ENCODE measurements around the gene TAF3. TPM values are rescaled to one million over a fixed set of nuclear protein-coding genes. Genes with fewer than 3 reads are reported as not detected.

The TAF3 gene
- total RNA-seq, 1 experiment from 2014 or later: 14.5 TPM

DNA sequence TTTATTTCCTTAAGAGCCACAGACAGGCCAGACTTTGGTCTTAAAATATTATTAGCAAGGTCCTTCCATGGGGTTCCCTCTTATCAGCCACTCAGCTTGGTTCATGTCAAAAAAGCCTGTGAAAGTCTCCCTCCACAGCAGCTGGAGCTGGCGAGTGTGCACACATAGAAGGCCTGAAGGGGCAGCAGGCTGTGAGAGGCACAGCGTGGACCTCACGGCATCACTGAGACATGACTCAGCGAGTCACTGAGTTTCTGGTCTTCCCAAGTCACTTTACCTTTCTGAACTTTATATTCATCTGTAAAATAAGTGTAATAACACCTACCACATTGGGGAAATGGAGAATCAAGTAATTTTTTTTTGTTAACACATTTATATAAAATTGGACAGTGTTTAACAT is 8.7 kb downstream of the TAF3 start:
- Mint-ChIP-seq H3K27me3 (ENCODE audit: unreplicated experiment) (no peaks in the 10 kb centered on the region), H3K27ac (ENCODE audit: unreplicated experiment) (no peak overlapping the region)
- no peak for DNase-seq

DNA sequence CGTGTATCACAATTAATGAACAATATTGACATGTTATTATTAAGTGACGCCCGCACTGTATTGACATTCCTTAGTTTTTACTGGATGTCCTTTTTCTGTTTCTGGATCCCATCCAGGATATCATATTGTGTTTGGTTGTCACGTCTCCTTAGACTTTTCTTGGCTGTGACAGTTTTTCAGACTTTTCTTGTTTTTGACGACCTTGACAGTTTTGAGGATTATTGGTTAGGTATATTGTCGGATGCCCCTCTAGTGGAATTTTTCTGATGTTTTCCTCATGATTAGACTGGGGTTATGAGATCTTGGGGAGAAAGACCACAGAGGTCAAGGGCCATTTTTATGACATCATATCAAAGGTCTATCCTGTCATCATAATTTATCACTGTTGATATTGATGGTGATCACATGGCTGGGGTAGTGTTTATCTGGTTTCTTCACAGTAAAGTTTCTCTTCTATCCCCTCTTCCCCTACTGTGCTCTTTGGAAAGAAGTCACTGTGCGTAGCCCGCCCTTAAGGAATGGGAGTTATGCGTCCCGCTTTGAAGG is 11.1 kb downstream of the TAF3 start:
- intact Hi-C loops (cut with micrococcal nuclease; ENCODE audit: unreplicated experiment): no loop called here
- no peak overlapping the region for H3K27ac Mint-ChIP-seq (ENCODE audit: unreplicated experiment)
- no peak for DNase-seq
- H3K36me3 Mint-ChIP-seq (ENCODE audit: insufficient read depth, unreplicated experiment): peaks cover 13% of the 10 kb centered on the region
- H3K4me1 Mint-ChIP-seq (ENCODE audit: low read depth, unreplicated experiment): no peaks in the 10 kb centered on the region
- no TSS peak for BruUV-seq (replicated peaks)
- H3K9me3 Mint-ChIP-seq (ENCODE audit: low read depth, unreplicated experiment): no peaks in the 10 kb centered on the region
- no peaks in the 10 kb centered on the region for H3K27me3 Mint-ChIP-seq (ENCODE audit: unreplicated experiment)
- CTCF ChIA-PET: interaction anchor here (0.6 kb wide), 1 partner anchor 378 kb away, joined by 4 read pairs; no protein-coding TSS in a partner anchor
- TF ChIP-seq, protein P1, sequence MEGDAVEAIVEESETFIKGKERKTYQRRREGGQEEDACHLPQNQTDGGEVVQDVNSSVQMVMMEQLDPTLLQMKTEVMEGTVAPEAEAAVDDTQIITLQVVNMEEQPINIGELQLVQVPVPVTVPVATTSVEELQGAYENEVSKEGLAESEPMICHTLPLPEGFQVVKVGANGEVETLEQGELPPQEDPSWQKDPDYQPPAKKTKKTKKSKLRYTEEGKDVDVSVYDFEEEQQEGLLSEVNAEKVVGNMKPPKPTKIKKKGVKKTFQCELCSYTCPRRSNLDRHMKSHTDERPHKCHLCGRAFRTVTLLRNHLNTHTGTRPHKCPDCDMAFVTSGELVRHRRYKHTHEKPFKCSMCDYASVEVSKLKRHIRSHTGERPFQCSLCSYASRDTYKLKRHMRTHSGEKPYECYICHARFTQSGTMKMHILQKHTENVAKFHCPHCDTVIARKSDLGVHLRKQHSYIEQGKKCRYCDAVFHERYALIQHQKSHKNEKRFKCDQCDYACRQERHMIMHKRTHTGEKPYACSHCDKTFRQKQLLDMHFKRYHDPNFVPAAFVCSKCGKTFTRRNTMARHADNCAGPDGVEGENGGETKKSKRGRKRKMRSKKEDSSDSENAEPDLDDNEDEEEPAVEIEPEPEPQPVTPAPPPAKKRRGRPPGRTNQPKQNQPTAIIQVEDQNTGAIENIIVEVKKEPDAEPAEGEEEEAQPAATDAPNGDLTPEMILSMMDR (IDR thresholded peaks at IDR 0.05; ENCODE audit: unreplicated experiment): no peak
- H3K4me3 Mint-ChIP-seq (ENCODE audit: low read depth, unreplicated experiment): no peak overlapping the region

More for the DNA sequence above, 8.7 kb downstream of the TAF3 start:
- CTCF ChIA-PET: no interaction called here
- TF ChIP-seq, protein P1 (IDR thresholded peaks at IDR 0.05; ENCODE audit: unreplicated experiment): no peak
- Mint-ChIP-seq H3K36me3 (ENCODE audit: insufficient read depth, unreplicated experiment) (peaks cover 16% of the 10 kb centered on the region), H3K9me3 (ENCODE audit: low read depth, unreplicated experiment) (no peaks in the 10 kb centered on the region), H3K4me3 (ENCODE audit: low read depth, unreplicated experiment) (no peak overlapping the region), H3K4me1 (ENCODE audit: low read depth, unreplicated experiment) (peaks cover under 1% of the 10 kb centered on the region)
- intact Hi-C loops (cut with micrococcal nuclease; ENCODE audit: unreplicated experiment): no loop called here
- BruUV-seq (replicated peaks): no TSS peak

DNA sequence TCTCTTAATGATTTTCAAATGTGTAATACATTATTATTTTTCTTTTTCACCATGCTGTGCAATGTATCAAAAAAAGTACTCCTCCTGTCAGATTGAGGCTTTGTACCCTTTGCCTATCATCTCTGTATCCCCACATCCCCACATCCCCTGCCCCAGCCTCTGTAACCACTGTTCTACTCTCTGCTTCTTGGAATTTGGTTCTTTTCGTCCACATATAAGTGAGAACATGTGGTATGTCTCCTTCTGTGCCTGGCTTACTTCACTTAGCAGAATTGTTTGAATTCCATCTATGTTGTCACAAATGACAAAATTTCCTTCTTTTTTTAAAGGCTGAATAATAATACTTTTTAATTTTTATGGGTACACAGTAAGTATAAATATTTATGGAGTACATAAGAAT is 13.8 kb downstream of the TAF3 start:
- no peaks in the 10 kb centered on the region for H3K4me1 Mint-ChIP-seq (ENCODE audit: low read depth, unreplicated experiment)
- no peak for DNase-seq
- no TSS peak for BruUV-seq (replicated peaks)
- H3K4me3 Mint-ChIP-seq (ENCODE audit: low read depth, unreplicated experiment): no peak overlapping the region
- TF ChIP-seq, protein P1 (IDR thresholded peaks at IDR 0.05; ENCODE audit: unreplicated experiment): no peak
- intact Hi-C loops (cut with micrococcal nuclease; ENCODE audit: unreplicated experiment): no loop called here
- peaks cover 11% of the 10 kb centered on the region for H3K36me3 Mint-ChIP-seq (ENCODE audit: insufficient read depth, unreplicated experiment)
- no peaks in the 10 kb centered on the region for H3K27me3 Mint-ChIP-seq (ENCODE audit: unreplicated experiment)
- no peaks in the 10 kb centered on the region for H3K9me3 Mint-ChIP-seq (ENCODE audit: low read depth, unreplicated experiment)
- CTCF ChIA-PET: no interaction called here
- no peak overlapping the region for H3K27ac Mint-ChIP-seq (ENCODE audit: unreplicated experiment)

DNA sequence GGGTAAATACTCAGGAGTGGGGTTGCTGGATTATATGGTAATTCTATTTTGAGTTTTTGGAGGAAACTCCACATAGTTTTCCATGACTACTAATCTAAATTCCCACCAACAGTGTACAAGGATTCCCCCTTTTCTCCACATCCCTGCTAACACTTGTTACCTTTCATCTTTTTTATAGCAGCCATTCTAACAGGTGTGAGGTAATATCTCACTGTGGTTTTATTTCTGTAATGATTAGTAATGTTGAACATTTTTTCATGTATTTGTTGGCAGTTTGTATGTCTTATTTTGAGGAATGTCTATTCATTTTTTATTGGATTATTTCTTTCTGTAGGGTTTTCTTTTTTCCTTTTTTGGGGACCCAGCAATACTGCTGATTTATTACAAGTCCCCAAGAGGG is 14.9 kb downstream of the TAF3 start:
- intact Hi-C loops (cut with micrococcal nuclease; ENCODE audit: unreplicated experiment): no loop called here
- H3K27ac Mint-ChIP-seq (ENCODE audit: unreplicated experiment): no peak overlapping the region
- H3K9me3 Mint-ChIP-seq (ENCODE audit: low read depth, unreplicated experiment): no peaks in the 10 kb centered on the region
- CTCF ChIA-PET: no interaction called here
- H3K36me3 Mint-ChIP-seq (ENCODE audit: insufficient read depth, unreplicated experiment): peaks cover 5% of the 10 kb centered on the region
- DNase-seq: no peak
- BruUV-seq (replicated peaks): no TSS peak
- H3K27me3 Mint-ChIP-seq (ENCODE audit: unreplicated experiment): no peaks in the 10 kb centered on the region
- H3K4me1 Mint-ChIP-seq (ENCODE audit: low read depth, unreplicated experiment): no peaks in the 10 kb centered on the region
- TF ChIP-seq, protein P1 (IDR thresholded peaks at IDR 0.05; ENCODE audit: unreplicated experiment): no peak
- no peak overlapping the region for H3K4me3 Mint-ChIP-seq (ENCODE audit: low read depth, unreplicated experiment)

Data from Calu3 (cell line).